NCI-H69 (cell line): ENCODE results near the gene SLF2.
A peak's percentile ranks its signal among the peaks of the same experiment; 100 is the strongest.
"Not testable (repeated sequence)": the region's sequence is repeated elsewhere in the genome, so short reads cannot be mapped to it uniquely, and the experiment has no call there.

Source experiments
- DNase-seq: peaks from one replicate; lab custom pipeline; 2025; lab: John Stamatoyannopoulos, UW

SLF2 gene

DNA sequence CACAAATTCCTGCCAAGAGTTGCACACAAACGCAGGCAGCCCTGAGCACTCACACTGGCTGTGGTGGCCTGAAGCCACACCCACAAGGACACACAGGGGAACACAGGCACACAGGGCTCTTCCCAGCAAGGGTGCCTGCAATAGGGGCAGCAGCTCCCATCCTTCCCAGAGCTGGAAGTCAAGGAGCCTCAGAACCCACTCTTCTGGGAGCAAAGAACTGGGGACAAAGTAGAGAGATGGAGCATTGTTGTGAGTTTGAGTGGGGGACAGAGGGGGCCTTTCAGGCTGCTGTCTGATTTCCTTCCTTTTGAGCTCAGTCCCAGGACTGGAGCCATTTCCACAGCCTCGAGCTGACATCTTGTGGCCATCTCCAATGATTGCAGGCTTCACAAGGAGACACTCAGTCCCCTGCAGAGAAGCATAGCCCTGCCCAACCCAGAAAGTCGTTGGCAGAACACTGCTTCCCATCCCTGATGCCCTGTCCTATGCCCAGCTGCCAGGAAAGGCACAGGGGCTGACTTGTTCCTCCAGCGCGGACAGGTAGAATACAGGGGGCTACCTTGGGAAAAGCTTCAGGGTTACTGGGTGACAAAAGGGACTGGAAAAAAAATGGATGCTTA lies 34.4 kb upstream of the SLF2 start:
- DNase-seq, result peak; percentile 59

DNA sequence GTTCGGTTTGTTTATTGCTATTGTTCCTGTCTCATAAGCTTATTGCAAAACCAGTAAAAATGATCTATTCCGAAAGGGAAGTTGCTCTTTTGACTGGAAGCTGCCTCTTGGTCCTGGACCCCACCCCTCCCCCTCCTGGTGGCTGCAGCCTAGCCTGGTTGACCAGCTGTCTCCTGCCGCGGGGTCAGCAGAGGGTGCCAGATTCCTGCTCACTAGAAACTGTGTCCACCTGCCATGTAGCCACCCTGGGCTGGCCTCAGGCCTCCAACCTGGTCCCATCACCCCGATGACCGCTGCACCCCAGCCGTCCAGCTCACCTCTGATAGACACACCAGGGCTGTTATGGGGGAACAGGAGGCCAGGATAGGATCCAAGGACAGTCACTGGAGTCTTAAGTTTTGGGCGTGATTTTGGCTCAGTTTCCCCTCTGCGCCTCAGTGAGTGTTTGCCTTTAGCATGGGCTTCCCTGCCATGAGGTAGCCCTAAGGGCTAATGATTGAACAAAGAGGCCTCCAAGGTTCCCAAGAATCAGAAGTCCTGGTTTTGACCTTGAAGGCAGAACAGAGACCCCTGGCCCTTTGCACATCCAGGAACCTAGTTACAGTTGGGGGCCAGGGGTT lies 32.9 kb upstream of the SLF2 start:
- no peak for DNase-seq

DNA sequence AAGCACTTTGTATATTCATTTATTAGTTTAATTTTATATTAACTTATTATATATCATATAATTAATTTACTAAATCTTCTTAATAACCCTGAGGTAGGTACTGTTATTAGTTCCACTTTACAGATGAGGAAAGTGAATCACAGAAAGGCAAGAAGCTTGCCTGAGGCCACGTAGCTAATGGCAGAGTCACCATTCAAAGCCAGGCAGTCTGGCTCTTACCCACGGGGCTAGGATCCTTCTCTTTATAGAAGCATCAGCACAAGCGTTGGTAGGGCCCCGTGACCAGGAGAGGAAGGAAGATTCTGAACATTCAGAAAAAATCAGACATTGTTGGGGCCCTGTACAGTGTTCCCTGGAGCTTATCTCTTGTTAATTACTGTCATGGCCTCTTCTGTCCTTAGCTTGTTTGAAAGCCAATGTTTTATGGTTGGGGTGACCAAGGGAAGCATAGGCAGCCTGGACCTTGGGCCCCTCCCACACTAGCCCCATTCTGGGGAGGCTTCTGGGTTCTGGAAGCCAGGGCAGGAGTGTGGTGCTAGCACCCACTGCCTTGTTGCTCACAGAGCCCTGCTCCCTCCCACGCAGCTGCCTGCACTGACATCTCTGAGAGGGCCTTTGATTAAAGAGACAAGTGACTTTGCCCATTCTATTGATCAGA lies 31.1 kb upstream of the SLF2 start:
- no peak for DNase-seq

DNA sequence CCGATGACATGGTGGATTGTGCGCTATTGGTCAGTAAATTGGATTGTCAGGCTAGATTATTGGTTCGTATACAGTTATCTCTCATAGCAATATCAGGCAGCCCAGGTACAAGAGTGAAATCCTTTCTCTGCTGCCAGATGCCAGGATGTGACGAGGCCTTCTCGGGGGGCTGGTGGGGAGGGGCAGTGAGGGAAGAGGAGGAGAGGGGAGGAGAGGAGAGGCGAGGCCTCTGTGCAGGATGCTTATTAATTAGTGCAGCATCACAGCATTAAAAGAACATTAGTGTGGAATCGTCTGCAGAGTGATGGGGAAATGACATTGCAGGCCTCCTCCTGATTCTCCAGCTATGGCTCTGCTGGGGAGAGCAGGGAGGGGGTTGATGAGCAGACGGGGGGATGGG lies 30.5 kb upstream of the SLF2 start:
- no peak for DNase-seq

DNA sequence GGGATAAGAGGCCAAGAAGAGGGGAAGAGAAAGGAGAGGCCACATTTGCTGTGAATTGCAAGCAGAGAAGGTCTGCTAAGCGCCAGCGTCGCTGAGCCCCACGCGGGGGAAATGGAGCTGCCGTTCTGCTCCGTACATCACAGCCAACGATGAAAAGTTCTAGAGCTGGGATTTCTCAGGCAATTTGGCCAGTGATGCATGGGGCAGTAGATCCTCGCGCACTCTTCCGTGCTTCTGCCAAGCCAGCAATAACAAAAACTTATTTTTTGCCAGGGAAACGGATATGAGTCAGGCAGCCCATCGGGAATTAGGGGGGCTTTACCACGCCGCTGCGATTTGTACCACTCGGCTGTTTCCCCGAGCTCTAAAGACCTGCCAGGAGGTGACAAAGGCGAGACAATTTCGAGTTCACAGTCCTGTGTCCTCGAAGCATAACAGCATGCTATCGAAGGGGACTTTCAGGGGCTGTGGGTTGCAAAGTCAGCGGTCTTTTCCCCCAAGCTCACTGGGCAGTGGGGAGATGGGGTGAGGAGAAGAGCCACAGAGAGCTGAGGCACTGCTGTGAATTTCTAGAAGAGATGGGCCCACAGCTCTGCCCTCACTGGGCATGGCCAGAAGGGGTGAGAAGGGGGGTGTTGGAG lies 30.0 kb upstream of the SLF2 start:
- DNase-seq, result no peak

DNA sequence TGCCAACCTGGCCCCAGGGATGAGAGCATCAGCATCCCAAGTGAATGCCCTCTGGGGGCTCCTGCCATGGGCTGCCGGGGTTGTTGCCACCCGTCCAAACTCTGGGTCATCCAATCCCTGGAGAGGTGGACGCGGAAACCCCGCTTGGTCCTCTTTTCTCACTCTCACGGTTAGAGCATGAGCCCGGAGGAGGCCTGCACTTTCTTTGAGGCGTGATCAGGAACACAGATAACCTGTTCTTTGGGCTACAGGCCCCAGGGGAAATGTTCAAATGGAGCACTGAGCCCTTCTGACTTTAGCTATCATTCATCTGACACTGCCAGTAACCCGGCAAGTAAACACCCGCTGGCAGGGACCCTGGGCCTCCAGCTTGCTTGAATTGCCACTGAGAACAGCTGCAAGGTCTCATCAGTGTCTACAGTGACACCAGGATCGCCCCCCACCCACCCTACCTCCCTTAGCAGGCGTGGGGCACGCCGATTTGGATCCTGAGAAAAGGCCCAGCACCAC lies 29.4 kb upstream of the SLF2 start:
- no peak for DNase-seq

DNA sequence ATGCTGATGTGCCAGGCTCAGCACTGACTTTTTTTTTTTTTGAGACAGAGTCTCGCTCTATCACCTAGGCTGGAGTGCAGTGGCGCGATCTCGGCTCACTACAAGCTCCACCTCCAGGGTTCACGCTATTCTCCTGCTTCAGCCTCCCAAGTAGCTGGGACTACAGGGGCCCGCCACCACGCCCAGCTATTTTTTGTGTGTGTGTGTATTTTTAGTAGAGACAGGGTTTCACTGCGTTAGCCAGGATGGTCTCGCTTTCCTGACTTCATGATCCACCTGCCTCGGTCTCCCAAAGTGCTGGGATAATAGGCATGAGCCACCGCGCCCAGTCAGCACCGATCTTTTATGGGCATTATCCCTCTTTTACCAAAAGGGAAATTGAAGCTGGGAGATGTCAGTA lies 27.2 kb upstream of the SLF2 start:
- DNase-seq, result not testable (repeated sequence)

DNA sequence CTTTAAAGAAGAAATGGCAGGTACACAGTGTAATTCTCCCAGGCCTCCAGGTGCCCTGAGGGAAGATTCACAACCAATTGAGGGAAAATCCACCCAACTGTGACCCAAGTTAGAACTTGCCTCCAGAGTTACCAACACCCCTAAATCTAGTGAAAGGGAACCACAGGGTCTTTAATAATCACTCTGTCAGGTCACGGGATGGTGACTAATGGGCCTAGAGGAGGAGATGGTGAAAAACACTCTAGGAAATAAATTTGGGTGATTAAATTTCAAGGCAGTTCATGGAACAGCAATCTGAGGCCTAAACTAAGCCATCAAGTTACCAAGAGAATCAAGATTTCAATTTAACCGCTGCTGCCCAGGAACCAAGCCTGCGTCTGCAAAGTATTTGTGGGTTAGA lies 26.7 kb upstream of the SLF2 start:
- DNase-seq, result no peak

DNA sequence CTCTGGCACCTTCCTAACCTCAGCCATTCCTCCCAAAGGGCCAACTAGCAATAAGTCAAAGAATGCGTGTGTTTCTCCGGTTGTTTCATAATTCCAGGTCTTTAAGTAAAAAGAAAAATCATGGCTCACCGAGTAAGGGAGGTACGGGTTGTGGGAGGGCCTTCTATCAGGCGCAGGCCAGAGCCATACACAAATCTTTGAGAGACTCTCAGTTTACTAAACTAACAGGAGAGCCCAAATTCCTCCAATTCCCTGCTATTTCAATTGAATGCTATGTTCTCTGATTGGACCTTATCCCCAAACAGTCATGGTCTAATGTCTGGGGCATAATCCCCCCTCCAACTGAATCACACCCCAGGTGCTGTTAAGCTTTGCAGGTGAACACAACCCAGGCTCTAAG lies 26.2 kb upstream of the SLF2 start:
- DNase-seq, result no peak

DNA sequence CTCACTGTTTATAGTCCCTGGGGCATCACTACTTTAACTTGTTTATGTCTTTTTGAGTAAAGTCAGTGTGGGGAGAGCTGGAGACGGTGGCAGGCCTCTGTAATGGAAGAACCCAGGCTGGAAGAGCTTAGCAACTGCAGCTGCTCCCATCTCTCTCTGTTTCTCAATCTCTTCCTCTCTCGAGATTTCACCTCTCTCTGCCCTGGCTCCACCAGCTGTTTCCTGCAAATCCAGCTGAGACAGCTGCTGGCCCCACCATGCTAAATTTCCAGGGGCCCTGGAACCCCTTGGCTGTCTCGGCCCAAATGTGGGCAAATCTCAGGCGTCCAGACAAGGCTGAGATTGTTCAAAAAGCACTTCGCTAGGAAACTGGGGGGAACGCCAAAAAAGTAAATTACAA lies 25.8 kb upstream of the SLF2 start:
- no peak for DNase-seq

DNA sequence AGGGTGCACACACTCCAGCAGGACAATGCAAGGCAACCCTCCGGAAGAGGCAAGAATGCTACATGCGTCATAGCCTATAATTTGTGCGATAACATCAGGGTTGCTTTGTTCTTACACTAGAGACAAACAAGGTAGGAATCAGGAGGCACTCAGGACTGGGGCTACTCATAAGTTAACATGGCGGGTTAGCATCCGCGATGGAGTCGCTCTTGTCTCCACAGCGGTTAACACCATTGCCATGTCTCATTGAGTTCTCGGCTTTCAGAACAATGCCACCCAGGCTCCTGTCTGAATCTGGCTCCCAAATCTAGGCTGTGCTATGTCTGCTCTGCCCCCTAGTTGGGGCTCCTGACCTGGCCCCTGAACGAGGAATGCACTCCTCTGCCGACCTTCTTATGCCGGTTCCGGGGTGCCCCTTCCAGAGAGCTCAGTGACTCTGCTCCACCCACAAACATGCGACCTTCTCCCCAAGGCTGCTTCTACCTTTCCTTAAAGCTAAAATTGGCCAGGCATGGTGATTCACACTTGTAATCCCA lies 24.9 kb upstream of the SLF2 start:
- no peak for DNase-seq

DNA sequence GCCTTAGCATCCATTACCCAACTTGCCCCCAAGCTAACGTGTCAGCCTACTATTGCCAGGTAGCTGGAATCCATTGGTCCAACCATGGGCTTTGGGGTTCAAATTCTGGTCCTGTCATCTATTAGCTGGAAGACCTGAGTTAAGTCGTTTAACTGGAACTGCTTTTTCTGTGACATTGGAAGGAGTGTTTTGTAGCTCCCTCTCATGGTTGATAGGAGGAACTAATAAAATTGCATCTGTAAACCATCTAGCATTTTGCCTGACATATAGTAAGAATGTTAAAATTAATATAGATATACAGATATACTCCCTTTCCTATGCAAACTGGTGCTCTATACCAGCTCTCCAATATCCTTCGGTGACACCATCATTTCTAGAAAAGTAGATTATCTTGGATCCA lies 23.8 kb upstream of the SLF2 start:
- peak; percentile 4 for DNase-seq

DNA sequence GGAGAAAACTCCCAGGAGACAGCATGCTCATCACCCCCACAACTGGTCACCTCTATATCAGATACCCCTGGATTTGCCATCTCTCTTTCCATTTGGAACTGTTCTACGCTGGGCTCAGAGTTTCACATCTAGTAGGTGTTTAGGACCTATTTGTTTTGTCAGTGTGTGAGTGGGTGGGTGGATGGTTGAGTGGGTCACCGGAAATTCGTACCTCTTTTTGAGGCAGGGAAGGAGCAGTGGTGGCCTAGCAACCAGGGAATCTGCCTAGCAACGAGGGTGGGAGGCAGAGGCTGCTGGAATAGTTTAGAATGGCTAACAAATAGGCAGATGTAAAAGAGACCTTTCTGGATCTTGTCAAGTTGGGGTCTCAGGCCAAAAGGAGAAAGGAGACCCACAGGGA lies 23.2 kb upstream of the SLF2 start:
- DNase-seq, result no peak

DNA sequence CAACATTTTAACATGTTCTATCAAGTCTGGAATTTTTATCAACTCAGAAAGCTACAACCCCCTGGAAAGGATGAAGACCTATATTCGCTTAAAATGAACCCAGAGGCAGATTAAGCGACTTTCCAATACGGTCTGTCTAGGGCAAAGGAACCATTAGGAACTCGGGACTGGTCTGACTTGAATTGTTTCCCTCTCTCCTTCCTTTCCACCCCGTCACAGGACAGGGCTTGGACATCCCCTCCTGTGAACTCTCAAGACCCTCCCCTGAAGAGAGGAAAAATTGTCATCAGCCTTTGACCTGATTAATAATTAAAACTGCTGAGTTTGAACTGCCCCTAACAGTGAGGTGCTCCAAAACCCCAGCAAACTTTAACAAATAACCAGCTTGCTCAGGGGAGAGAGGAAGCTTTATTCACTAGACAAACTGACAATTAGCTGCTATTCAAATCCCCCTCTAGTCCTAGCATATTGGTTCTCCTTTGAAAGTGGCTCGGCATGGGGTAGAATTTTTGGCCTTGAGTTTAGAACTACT lies 22.6 kb upstream of the SLF2 start:
- no peak for DNase-seq

DNA sequence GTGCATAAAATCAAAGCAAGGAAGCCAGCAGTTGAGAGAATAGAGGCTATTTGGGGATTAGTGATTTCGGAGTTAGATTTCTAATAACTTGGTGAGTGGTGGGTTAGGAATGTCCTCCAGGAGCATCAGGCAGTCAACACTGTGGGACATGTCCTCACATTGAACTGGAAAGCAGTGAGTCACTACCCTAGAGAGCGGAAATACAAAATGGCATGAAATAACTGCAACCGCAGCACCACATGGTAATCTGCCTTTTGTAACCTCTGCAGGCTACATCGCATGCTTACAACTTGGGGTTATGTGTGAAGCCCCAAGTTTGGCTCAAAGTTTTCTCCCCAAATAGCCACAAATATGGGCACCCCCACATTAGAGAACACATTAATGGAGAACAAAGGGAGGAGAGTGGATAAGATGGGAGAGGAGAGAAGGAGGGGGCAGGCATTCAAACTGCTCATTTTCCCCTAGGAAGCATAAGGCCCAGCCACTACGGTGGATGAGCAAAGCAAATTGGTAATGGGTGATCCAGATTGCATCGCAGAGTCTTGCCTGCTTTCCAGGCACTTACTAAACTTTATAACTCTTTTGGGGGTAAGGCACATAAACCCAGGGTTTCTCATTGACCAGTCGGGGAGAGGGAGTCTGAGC lies 22.0 kb upstream of the SLF2 start:
- DNase-seq, result no peak

DNA sequence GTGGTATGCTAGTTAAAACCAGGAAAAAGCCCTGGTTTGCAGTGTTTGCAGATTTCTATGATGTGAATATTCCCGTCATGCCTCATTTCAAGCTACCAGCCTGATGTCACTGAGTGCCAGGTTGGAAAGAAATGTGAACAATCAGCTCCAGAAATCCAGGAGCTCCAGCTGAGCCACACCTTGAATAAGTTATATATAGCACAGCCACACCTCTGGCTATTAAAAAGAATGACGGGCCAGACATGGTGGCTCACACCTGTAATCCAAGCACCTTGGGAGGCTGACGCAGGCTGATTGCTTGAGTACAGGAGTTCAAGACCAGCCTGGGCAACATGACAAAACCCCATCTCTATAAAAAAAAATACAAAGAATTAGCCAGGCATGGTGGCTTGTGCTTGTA lies 18.7 kb upstream of the SLF2 start:
- DNase-seq, result peak; percentile 78

DNA sequence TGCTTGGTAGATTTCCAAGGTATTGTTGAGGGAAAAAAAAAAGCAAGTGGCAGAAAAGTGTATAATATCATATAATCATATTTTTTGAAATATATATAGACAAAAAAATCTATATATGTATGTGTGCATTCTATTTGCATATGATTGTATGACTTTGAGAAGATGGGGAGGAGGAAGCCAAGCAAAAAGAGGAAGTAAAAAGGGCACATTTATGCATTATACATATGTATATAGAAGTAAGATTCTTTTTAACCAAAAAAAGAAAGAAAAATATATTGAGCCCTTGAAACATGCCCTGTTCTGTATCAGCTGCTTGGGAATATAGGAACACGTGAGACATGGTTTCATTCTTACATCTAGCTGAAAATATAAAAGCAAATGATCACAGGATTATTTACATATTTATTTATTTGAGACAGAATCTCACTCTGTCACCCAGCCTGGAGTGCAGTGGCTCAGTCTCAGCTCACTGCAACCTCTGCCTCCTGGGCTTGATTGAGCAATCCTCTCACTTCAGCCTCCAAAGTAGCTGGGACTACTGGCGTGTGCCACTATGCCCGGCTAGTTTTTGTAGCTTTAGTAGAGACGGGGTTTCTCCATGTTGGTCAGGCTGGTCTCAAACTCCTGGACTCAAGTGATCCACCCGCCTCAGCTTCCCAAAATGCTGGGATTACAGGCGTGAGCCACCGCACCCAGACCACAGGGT lies 18.0 kb upstream of the SLF2 start:
- no peak for DNase-seq

DNA sequence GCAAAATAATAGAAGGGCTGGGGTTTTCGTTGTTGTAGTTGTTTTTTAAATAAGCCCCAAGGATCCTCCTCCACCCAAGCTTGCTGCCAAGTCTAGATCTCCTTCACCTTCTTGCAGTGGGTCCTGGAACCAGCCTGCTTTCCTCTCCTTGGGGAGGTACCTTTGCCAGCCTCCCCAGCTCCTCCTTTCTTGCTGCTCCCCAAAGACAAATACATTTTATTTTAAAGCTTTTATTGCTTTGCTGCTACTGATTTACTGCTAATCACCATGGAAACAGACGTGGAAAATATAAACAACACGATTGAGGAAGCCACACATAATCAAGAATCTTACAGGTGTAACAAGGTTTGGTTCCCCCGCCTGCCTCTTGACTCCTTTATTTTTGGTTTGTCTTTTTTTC lies 17.4 kb upstream of the SLF2 start:
- DNase-seq, result no peak

DNA sequence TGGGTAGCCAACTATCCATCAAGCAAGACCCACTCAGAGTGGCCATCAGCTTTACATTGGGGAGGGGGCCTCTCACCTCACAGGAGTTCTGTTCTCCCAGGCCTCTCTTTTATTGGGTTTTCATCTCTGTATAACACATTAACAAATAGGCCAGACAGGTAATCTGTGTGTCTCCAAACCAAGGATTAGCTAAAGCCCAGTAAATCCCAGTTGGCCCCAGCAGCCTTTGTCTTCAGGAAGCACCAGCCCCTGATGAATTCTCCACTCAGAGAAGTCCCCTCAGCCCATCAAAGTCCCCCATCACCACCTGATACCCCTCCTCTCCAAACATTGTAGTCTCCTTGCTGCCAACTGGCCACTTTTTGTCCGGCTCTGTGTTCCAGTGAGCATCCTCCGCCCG lies 16.9 kb upstream of the SLF2 start:
- DNase-seq, result no peak

DNA sequence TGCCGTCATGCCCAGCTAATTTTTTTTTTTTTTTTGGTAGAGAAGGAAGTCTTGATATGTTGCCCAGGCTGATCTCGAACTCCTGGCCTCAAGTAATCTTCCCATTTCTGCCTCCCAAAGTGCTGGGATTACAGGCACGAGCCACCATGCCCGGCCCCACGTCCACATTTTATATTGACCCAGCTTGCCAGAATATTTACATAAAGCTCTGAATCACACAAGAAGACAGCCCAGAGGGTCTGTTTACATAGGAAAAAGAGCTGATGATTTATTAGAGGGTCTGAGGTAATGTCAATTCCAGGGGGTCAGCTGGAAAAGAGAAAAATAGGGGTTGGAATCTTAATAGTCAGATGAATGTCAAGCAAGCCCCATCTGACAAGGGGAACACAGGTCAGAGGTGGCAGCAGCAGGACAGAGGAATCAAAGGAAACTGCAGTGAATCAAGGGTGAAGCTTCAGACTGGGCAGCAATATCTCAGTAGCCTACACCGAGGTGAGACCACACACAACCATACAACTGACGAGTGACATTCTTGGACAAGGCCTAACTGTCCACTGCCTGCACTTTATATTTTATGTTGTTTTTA lies 15.8 kb upstream of the SLF2 start:
- DNase-seq, result peak; percentile 64

DNA sequence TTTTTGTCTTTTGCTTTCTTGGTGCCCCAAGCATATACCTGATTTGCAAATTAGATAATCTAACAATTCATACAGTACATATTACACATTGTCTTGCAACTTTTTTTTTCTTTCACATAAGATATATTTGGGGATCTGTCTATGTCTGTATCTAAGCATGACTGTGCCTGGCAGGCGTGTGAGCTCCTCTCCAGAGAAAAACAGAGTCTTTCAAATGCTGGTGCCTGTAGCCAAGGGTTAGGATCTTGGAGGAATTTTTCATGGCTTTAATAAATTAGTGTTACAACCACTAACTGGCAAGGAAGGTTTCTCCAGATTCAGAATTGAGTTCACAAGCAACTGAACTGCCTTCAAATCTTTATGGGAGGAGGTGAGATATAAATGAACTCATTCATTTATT lies 14.8 kb upstream of the SLF2 start:
- no peak for DNase-seq
